Fibroblast of skin of abdomen (primary cell): Measurements from ENCODE around the gene WDR74. TPM values are rescaled to one million over a fixed set of nuclear protein-coding genes. Genes with fewer than 3 reads are reported as not detected.
"Not testable (repeated sequence)": the region's sequence is repeated elsewhere in the genome, so short reads cannot be mapped to it uniquely, and the experiment has no call there.

Source experiments
- DNase-seq: peaks from one replicate; pipeline ENCODE4 v3.0.0-alpha.2; 2013
- polyA plus RNA-seq, 2 experiments: library from polyadenylated mRNA; unstranded; fragments of 120-200 nt; gene quantifications; one replicate each; pipeline ENCODE4 v1.2.1, GENCODE V29; 2013; ENCODE audit not compliant: insufficient read length in 2 of 2

Gene WDR74
- polyA plus RNA-seq (2013, experiment 1 of 2; ENCODE audit: insufficient read length), result 41.4 TPM
- 37.5 TPM for polyA plus RNA-seq (2013, experiment 2 of 2; ENCODE audit: insufficient read length)

DNA sequence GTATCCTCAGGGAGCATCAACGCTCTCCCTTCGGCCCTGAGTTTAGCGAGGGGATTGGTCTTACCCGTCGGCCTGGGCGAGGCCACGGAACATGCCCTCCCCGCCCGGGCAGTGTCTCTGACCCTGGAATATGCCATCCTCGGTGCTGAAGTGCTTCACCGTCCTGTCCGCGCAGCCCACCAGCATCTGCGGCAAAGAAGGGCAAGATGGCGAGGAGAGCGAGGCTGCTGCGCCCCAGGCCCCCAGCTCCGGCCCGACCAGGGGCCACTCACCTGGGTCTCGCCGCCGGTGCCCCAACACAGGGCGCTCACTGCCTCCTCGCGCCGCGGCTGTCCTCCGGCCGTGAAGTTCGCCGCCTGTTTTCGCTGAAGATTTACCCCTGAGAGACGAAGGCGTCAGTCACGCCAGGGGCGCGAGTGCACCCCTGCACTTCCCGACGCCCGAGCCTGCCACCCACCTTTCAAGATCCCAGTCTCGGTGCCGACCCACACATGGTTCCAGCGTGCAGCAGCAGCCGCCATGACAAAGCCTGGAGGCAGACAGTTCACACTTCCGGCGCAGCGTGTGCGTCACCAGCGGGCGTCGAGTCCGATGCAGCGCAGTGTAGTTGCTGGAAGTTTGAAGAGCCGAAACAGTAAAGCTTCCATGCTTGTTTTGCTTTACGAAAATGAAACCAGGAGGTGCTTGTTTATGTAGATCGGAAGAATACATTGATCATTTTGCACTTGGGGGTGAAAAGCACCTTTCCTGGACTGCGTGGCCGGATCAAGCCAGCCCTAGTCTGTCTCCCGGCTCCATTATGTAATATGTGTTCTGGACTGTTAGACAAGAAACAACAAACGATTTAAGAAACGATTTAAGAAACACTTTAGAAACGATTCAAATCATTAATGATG, at the start of gene WDR74:
Gene WDR74, minus strand, starts transcription at position 541 of the 896 bp plus-strand sequence. Its CDS starts 20 bp downstream, at position 521.
- peak; percentile 93 for DNase-seq

DNA sequence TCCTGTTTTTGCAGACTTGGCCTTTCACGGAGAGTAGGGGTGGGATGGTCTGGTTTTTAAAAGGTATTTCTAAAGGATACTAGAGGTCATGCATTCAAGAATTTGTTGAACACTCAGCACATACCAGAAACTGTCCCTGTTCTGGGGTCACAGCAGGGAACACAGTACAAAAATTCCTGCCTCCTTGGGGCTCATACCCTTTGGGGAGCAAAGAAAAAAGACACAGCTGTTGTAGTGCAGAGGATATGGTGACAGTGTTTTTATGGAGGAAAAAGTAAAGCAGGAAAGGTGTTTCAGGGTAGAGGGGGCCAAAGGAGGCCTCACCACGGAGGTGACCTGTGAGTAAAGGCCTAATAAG, 49.7 kb upstream of the WDR74 start:
- DNase-seq, result no peak

GRCh38 chr11:62888406-62888805, 49.0 kb upstream of the WDR74 start:
- no peak for DNase-seq

GRCh38 chr11:62885137-62885750, 45.9 kb upstream of the WDR74 start:
- DNase-seq, result no peak

DNA sequence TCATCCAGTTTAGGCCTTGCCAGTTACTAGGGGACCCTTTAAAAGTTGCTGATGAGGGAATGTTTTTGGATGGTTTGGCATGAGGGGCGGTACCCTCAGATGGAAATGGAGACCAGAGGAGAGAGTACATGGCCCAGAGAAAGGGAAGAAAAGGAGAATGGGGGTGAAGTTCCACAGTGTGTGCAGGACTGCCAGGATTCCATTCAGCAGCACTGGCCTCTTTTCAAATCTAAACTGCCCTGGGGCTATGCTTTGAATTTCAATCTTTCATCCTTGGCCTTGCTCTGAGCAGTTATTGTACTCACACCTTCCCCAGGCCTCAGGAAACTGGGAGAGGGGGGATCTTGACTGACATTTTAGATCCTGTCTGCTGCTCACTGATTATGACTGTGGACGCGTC, 44.3 kb upstream of the WDR74 start:
- no peak for DNase-seq

GRCh38 chr11:62882788-62883501, 43.6 kb upstream of the WDR74 start:
- DNase-seq, result no peak

- DNase-seq, result no peak
Observed at GRCh38 chr11:62882431-62882749, 43.0 kb upstream of the WDR74 start.

- DNase-seq, result peak; percentile 99
Observed at GRCh38 chr11:62881579-62882430, 42.4 kb upstream of the WDR74 start.

GRCh38 chr11:62880803-62881578, 41.6 kb upstream of the WDR74 start, which contains the start of gene SLC3A2:
Gene SLC3A2, plus strand, starts transcription at chr11:62880896. Its CDS starts 128 bp downstream, at chr11:62881024.
- DNase-seq, result peak; percentile 89

DNA sequence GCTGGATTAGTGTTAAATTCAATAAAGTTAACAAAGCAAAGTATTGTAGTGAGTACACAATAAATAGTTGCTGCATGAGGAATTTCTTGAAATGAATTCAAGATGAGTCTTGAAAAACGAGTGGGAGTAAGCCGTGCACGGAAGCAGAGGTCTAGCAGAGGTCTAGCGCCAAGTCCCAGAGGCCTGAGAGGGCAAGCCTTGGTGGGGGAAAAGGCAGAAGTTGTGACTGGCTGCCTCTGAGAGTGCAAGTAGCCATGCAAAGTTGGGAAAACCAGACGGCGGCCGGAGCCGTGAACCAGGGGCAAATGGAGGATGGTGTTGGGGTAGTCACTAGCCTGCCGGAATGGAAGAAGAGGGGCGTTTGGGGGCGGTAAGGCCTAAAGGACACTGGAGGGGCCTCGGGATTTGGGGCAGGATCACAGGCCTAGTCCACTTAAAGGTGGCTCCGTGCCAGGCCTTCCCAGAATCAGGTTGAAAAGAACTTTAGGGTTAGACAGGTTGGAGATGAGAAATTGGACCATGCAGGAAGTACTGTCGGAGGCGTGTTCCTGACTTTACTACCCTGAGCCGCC, 40.9 kb upstream of the WDR74 start:
- peak; percentile 72 for DNase-seq

- no peak for DNase-seq
Observed at GRCh38 chr11:62879235-62879978, 40.0 kb upstream of the WDR74 start.

DNA sequence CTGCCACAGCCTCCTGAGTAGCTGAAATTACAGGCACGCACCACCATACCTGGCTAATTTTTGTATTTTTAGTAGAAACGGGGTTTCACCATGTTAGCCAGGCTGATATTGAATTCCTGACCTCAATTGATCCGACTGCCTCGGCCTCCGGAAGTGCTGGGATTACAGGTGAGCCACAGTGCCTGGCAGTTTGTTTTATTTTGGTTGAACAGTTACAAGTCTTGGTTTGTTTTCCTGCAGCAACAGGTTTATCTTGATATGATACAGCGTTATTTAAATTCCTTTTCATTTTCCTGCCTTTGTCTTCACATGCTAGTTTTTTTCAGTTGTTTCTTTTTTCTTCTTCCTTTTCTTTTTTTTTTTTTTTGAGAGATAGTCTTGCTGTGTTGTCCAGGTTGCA, 37.3 kb upstream of the WDR74 start:
- DNase-seq, result no peak

GRCh38 chr11:62875698-62876478, 36.5 kb upstream of the WDR74 start:
- no peak for DNase-seq

- no peak for DNase-seq
Observed at GRCh38 chr11:62874851-62875250, 35.5 kb upstream of the WDR74 start.

- no peak for DNase-seq
Observed at GRCh38 chr11:62865635-62866034, 26.2 kb upstream of the WDR74 start.

GRCh38 chr11:62863687-62864335, 24.4 kb upstream of the WDR74 start:
- DNase-seq, result no peak

DNA sequence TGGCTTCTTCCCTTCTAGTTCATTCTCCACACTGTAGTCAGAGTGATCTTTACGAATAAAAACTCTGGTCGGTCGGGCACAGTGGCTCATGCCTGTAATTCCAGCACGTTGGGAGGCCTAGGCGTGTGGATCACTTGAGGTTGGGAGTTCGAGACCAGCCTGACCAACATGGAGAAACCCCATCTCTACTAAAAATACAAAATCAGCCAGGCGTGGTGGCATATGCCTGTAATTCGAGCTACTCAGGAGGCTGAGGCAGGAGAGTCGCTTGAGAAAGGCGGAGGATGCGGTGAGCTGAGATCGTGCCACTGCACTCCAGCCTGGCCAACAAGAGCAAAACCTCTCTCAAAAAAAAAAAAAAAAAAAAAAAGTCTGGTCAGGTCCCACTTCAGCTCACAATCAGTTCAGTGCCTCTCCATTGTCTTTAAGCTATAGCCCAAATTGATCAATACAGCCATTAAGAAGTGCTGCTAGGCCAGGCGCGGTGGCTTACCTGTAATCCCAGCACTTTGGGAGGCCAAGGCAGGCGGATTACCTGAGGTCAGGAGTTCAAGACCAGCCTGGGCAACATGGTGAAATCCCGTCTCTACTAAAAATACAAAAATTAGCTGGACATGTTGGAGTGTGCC, 22.3 kb upstream of the WDR74 start:
- DNase-seq, result not testable (repeated sequence)

- no peak for DNase-seq
Observed at GRCh38 chr11:62860835-62861563, 21.6 kb upstream of the WDR74 start.
